GM19240 (cell line): ENCODE results near the gene AQP12B.
"Not testable (repeated sequence)": the region's sequence is repeated elsewhere in the genome, so short reads cannot be mapped to it uniquely, and the experiment has no call there.

ENCODE experiments used
- DNase-seq: peaks from one replicate; pipeline ENCODE4 v3.0.0; 2011; ENCODE audit warnings: low spot score; ENCODE audit not compliant: insufficient read length

AQP12B gene, protein sequence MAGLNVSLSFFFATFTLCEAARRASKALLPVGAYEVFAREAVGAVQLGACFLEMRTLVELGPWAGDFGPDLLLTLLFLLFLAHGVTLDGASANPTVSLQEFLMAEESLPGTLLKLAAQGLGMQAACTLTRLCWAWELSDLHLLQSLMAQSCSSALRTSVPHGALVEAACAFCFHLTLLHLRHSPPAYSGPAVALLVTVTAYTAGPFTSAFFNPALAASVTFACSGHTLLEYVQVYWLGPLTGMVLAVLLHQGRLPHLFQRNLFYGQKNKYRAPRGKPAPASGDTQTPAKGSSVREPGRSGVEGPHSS

DNA sequence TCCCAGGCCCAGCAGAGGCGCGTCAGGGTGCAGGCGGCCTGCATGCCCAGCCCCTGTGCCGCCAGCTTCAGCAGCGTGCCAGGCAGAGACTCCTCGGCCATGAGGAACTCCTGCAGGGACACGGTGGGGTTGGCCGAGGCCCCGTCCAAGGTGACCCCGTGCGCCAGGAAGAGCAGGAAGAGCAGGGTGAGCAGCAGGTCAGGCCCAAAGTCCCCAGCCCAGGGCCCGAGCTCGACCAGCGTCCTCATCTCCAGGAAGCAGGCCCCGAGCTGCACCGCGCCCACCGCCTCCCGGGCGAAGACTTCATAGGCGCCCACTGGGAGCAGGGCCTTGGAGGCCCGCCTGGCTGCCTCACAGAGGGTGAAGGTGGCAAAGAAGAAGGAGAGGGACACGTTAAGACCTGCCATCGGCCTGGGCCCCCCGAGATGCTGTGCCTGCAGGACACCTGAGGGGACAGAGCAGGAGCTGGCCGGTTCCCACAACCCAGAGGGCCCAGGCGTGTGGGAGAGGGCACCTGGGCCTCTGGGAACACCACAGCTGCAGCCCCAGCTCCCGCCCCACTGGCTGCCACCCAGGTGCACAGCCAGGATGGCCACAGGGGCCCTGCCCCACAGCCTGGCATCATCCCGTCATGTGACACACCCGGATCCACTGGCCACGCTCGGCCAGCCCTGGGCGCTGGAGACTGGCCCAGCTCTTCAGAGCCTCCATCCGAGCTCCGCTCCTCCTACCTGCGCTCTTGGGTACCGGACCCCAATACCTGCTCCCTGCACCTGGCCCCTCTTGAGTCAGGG is at the start of gene AQP12B:
TSS of gene AQP12B (minus strand) at position 455 of the 794 bp plus-strand sequence. CDS start at position 407, 48 bp downstream.
- not testable (repeated sequence) for DNase-seq

DNA sequence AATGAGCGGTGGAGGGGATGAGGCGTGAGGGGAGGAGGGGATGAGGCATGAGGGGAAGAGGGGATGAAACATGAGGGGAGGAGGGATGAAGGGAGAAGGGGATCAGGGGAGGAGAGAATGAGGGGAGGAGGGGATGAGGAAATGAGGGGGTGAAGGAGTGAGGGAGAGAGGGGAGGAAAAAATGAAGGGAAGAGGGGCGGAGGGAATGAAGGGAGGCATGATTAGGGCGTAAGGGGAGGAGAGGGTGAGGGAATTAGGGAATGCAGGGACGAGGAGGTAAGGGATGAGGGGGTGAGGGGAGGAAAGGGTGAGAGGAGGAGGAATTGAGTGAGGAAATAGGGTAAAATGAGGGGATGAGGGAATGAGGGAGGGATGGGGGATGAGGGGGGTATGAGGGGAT is 49.5 kb upstream of the AQP12B start:
- no peak for DNase-seq

DNA sequence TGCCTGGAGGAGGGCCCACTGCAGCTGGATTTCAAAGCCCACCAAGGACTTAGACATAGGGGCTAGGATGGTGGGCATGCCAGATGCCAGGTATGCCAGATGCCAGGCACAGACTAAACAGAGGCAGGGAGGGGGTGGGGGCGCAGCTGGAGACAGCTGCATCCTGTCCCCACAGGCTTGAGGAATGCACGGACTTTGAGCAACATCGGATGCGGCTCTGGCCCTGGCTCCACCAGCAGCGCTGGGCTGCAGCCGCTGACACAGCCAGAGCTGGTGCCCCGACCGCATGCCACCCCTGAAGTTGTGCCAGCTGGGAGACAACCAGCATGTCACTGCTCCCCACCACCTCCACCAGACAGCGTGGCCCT is 48.5 kb upstream of the AQP12B start:
- DNase-seq = no peak

DNA sequence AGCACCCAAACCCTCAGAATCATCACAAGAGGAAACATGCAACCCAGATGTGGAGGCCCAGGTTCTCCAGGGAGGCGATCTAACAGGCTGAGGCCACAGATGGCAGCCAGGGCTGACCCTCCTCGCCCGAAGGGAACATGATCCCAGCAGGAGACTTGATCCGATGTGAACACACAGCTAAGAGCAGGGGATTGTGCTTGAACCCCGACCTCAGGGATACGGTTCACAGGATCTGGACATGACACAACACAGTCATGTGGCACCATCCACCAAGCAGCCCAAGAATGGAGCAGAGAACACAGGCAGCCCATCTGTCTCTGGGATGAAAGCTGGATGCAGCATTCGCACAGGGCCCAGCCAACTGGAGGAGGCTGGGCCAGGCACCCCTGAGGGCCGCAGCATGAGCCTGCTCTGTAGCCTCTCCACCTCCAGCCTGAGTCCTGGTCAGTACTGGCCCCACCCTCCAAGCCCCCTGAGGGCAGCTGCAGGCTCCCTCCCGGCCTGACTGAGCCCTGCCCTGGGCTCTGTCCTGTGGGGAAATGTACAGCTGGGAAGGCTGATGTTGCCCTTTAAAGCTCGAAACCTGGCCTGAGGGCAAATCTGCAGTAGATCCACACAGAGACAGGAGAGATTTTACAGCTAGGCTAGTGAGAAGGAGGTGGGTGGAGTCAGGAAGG is 48.0 kb upstream of the AQP12B start:
- no peak for DNase-seq

DNA sequence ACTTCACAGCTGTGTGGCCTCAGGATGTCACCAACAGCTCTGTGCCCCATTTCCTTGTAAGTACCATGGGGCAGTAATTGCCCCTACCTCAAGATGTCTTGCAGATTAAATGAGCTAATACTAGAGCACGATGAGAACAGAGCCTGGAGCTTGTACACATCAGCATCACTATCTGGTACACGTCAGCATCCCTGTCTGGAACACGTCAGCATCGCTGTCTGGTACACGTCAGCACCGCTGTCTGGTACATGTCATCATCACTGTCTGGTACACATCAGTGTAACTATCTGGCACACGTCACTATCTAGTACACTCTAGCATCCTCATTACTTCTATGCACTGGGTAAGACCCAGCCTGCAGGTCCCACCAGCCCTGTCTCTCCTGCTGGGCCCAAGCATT is 46.1 kb upstream of the AQP12B start:
- no peak for DNase-seq

DNA sequence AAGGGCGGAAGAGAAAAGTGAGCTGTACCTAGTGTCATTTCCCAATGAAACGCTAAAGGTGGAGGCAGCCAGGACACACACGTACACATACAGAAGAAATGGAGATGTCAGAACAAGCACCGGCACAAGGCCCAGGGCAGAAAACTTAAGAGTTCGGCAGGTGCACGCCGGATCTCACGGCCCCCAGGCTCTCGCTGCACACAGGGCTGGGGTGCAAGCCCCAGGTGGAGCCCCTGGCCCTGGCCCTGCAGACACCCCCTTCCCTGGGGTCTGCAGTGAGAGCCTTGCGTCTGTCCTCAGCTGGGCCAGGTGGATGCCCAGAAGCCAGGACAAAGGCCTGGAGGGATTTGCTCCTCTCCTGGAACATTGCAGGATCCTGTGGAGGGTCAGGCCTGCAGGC is 45.7 kb upstream of the AQP12B start:
- DNase-seq = no peak

DNA sequence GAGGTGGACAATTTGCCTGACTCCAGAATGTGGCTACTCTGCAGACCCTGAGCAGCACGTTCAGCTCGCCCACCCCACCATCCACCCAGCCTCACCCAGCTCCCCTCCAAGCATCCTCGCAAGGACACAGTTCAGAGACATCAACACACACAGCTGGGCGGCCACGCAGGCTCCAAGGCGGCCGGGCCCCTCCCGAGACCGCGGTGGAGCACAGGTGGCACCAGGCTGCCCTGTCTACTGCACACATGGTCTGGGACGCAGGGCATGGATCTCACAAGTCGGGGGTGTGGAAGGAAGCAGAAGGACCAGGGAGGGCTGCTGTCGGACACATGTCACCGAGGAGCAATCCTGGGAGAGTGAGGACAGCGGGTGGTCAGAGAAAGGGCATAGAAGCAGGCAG is 45.2 kb upstream of the AQP12B start:
- no peak for DNase-seq

DNA sequence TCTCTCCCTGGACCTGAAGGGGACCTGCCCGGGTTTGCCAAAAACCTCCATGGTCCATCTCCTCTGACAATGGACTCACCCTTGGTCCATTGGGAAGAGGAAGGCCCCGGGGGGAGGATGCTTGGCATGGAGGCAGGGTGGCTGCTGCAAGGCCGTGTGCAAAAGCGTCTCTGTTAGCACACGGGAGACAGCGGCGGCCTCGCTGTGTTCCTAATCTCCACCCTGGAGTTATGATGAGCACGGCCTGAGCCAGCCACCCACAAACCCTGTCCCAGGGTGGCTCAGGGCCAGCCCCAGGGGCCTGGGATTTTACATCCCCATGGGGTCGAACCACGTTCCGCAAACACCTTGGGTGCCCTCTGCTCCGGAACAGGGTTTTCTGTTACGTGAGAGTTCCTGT is 44.8 kb upstream of the AQP12B start:
- DNase-seq = no peak

DNA sequence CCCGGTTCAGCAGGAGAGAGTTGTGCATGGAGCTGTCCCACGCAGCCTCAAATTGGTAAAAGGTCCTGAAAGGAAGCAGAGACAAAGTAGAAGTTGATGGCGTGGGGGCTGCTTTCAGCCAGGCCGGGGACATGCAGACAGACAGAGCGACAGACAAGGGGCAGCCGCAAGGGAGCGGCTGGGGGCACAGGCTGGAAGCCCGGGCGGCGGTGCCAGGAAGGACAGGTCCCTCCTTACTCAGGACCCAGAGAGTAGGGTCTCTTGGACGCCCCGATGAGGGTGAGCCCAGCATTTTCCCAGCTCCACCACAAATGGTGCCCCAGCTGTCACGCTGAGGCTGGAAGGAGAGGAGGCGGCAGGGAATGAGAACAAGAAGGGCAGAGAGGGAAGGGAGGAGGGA is 44.2 kb upstream of the AQP12B start:
- DNase-seq = no peak

DNA sequence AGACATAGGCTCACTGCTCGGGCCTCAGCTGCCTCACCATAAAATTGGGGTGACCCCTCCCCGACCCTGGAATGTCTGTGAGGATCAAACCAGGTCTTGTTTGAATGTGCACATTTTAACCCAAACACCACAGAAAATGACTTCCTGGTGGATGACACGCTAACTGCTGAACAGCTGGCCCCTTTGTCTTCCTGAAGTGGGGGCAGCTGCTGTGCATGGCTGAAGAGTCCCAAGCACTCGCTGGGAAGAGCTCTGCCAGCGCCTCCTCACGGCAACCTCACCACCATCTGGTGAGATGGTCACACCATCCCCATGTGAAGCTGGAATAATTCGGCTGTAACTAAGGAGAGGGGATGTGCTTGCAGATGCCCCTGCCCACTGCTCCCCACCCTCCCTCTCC is 43.0 kb upstream of the AQP12B start:
- DNase-seq = no peak

DNA sequence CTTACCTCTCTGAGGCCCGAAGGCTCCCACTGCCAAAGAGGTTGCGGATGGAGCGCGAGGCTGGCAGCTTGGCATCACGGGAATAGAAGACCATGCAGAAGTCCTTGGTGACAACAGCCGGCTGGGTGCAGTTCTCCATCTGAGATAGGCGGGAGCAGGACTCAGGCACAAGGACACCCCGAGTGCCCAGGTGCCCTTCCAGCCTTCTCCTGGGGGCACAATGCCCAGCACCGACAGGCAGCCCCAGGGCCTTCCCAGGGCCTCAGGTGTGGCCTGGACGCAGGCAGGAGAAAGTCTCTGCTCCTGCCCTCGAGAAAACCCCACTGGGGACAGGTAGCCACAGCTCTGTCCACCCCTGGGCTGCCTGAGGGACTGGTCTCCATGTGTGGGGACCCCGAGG is 42.6 kb upstream of the AQP12B start:
- no peak for DNase-seq

DNA sequence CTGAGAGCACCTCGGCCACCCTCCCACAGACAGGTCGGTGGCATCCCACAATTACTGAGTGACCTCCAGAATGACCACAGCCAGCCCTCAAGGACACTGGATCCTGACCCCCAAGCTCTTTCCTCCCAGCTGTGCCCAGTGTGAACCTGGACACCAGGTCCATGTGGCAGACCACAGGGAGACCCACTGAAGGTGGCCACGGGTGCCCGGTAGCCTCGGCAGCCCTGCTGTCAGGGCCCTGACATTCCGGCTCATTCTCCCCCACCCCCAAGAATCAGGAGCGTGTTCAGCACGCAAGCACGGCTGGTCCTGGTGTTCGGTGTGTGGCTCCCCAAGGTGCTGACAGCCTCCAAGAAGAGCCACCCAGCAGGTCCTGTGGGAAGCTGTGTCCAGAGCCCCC is 41.7 kb upstream of the AQP12B start:
- DNase-seq = no peak

DNA sequence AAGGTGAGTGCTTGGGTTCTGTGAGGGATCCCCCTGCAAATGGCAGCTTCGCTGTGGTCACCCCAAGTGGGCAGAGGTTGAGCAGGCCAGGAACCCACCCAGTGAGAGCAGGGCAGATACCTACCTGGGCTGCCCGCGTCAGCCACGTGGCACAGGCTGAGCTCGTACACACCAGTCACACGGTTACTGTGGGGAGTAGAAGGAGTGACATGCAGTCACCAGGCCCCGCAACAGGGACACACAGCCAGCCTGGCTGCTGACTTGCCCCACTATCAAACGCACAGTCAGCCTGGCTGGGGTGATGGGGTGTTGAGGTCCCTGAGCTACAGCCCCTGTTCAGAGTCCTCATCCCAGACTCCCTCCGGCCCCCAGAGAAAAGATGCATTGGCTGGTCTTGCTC is 41.2 kb upstream of the AQP12B start:
- no peak for DNase-seq

DNA sequence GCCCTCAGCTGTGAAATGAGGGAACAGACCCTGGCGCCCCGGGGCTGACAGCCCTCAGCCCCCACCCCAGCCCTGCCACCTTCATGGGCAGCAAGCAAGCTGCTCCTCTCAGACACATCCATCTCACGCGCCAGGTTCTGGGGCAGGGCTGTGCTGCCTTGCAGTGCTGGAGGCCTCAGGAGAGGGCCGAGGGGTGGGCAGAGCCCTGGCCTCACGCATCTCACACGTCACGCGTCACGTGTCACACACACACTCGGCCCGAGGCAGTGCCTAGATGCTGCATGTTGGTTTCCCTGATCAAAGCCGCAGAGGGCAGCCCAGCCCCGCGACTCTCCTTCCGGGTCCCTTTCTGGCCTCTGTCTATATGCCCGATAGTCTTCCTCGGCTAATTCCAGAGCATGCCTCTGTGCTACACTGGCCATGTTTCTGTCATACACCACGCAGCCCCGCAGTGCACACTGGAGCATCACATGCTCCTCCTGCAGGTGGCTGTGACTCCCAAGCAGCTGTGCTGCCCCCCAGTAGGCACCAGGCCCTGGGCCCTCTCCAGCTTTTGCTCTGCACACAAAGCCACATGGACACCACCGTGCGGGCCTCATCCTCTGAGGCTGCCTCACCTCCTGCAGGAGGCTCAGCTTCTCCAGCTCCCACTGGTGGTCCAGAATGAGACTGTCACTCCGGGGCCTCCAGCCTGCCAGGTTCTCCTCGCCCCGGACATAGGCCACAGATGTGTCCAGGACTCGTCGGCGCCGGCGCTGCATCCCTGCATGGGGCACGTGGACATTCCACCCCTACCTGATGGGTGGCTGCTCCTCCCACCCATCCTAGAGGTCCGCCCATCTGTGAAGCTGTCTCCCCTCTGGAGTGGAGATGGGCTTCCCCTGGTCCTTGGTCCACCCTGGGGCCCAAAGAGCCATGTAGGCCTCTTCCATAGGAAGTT is 40.4 kb upstream of the AQP12B start:
- DNase-seq = no peak

DNA sequence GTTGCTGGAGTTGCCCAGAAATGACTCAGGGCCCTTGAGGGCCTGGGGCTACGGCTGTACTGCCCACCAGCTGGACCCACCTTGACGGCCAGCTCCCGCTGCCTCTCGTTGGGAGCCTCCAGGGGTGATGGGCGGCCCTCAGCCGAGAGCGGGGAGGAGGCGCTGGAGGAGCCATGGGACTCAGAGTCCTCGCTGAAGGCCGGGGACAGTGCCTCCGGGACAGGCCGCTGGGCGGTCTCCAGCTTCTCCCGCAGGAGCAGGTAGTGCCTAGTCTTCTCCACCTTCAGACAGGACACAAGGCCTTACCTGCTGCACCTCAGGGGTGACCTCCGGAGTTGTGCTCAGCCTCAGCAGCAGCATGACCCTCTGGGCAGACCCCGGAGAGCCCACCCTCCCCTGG is 39.7 kb upstream of the AQP12B start:
- no peak for DNase-seq

DNA sequence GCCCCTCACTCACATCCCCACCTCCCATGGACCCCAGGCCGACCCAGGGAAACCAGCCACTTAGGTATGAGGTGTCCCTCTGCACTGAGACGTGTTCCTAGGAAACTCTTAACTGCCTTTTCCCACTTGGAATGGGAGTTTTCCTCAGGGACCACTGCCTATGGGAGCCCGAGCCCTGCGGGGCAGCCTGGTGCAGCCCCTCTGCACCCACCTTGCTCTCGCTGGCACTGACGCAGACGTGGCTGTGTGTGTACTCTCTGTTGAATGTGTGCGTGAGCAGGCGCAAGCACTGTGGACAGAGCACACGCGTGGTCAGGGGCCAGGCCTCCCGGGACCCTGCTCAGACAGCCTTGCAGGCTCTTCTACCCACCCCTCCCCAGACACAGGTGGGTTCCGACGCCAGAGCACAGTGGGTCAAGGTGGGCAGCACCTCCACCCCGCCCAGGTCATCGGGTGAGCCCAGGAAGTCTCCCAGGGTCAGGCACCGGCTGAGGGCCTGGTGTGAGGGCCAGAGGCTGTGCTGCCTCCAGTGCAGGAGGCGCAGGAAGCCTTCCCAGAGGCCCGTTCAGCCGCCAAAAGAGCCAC is 39.0 kb upstream of the AQP12B start:
- DNase-seq = no peak

DNA sequence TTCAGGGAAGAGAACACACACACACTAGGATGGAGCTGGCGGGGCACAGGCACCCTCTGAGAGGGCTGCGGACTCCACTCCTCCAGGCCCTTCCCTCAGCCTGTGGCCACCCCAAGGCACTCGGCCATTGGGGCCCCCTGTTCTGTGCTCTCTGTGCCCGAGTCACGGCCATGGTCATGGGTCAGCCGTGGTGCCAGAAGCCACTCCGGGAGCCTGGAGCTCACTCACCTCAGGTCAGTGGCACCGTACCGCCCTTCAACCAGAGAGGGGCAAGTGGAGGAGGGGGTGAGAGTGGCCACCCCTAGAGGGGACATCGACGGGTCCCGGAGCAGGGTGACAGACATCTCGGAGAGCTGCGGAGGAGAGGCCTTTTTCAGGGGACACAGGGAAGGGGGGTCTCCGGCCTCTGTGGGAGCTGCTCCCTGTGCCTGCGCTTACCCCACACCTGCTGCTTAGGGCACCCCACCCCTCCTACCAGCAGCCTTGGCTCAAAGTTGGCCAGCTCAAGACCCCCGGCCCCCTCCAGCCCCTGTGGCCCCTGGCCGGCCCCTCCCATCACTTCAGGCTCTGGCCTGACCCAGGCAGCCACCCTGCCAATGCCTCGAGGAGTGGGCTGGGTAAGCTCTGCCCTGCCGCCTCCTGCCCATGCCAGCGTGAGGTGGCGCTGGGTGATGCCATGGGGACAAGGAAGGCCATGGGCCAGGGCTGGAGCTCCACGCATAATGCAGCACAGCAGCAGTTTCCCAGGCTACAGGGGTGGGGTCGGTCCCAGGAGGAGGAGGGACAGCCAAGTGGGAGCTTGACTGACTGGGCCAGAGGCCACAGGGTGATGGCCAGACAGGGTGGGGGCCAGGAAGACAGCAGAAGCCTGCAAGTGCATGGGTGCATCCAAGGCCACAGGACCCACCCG is 38.3 kb upstream of the AQP12B start:
- DNase-seq = no peak

DNA sequence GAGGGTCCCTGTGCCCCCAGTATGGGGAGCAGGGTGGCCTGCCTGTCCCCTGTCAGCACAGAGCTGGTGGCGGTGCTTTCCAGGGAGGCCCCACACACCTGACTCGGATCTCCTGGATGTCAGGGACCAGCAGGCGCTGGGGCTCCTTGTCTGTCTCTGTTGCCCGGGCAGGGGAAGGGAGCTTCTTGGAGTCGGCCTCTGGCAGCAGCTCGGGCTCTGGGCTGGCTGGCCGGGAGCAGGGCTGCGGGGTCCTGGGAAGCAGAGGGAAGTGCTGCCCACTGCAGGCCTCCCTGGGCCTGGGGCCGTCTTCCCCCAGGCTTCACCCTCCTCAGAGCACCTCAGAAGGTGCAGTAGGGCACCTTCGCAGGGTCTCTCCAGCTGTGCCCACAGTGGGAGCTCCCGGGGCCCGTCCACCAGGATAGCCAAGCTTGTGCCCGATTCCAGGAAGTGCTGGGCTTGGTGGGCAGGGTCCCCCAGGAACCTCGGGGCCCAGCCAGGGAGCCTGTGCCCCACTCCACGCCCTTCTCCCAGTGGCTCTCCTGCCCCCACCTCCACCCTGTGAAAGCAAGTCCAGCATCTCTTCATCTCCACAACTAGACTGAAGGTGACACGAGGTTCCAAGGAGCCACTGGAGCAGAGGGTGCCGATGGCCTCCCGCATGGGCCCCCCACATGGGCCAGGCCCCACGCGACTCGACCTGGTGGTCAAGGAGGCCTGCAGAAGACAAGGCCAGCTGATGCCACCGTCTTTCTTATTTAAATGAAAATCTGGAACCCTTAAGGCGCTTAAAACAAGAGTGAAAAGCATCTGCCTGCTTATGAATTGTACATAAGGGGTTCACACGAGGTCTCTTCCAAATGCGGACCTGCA is 37.2 kb upstream of the AQP12B start:
- DNase-seq = no peak

DNA sequence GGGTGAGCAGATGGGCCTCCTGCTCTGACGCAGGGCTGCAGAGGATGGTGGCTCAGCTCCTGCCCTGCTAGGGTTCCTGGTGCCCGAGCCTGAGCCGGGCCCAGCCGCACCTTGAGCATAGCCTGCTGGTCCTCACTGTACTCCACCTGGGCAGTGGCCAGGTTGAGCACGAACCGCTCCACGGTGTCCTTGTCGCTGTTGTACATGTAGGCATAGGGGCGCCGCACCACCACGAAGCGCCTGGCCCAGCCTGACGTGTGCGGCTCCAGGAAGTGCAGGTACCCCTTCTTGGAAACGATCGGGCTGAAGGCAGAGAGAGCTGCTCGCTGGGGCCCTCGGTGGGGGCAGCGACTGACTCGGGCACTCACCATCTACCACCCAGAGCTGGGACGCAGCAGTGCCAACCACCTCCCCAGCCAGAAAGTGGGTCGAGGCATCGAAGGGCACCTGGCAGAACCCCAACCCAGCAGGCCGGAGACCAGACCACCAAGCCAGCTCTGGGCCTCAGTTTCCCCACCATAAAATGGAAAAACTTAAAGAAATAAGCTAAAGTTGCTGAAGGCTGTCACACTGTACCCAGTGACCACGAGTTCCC is 36.3 kb upstream of the AQP12B start:
- no peak for DNase-seq
